Stimulated activated CD4-positive, alpha-beta T cell treated with anti-CD3 and anti-CD28 coated beads, Interleukin-1b, Interleukin-23, amount 100 ng/mL, for 48 hours (primary cell): ENCODE data around the gene ZFYVE21.
A peak's percentile ranks its signal among the peaks of the same experiment; 100 is the strongest.
"Not testable (repeated sequence)": the region's sequence is repeated elsewhere in the genome, so short reads cannot be mapped to it uniquely, and the experiment has no call there.

Experiments
- DNase-seq: peaks from one replicate; pipeline ENCODE4 v3.0.0-alpha.2; 2020

Gene ZFYVE21

GRCh38 chr14:103715052-103716000 is at the start of gene ZFYVE21, which contains the start of gene XRCC3:
ZFYVE21 (plus strand) TSS chr14:103715810; CDS start chr14:103715842, 32 bp downstream.
XRCC3 (minus strand) TSS chr14:103715451; CDS start chr14:103711087, 4,364 bp downstream.
- DNase-seq = peak; percentile 100

GRCh38 chr14:103667671-103668070 is 47.9 kb upstream of the ZFYVE21 start:
- DNase-seq = no peak

- DNase-seq = no peak
Observed at GRCh38 chr14:103668117-103668516, 47.5 kb upstream of the ZFYVE21 start.

GRCh38 chr14:103669370-103669769 is 46.2 kb upstream of the ZFYVE21 start:
- no peak for DNase-seq

- DNase-seq = no peak
Observed at GRCh38 chr14:103671911-103672310, 43.7 kb upstream of the ZFYVE21 start.

GRCh38 chr14:103675957-103676356 is 39.7 kb upstream of the ZFYVE21 start:
- DNase-seq = no peak

GRCh38 chr14:103676881-103677675 is 38.5 kb upstream of the ZFYVE21 start:
- DNase-seq = no peak

GRCh38 chr14:103679351-103679750 is 36.3 kb upstream of the ZFYVE21 start:
- DNase-seq = peak; percentile 39

- DNase-seq = no peak
Observed at GRCh38 chr14:103680491-103681231, 34.9 kb upstream of the ZFYVE21 start.

GRCh38 chr14:103683139-103683538 is 32.5 kb upstream of the ZFYVE21 start:
- no peak for DNase-seq

- no peak for DNase-seq
Observed at GRCh38 chr14:103684471-103684870, 31.1 kb upstream of the ZFYVE21 start.

- DNase-seq = no peak
Observed at GRCh38 chr14:103684871-103685270, 30.7 kb upstream of the ZFYVE21 start.

GRCh38 chr14:103685276-103686211 is 30.1 kb upstream of the ZFYVE21 start:
- no peak for DNase-seq

- no peak for DNase-seq
Observed at GRCh38 chr14:103686831-103687485, 28.7 kb upstream of the ZFYVE21 start.

GRCh38 chr14:103687712-103688111 is 27.9 kb upstream of the ZFYVE21 start:
- no peak for DNase-seq

GRCh38 chr14:103688441-103688840 is 27.2 kb upstream of the ZFYVE21 start:
- DNase-seq = no peak

GRCh38 chr14:103688906-103689902 is 26.4 kb upstream of the ZFYVE21 start:
- no peak for DNase-seq

- DNase-seq = no peak
Observed at GRCh38 chr14:103690332-103690731, 25.3 kb upstream of the ZFYVE21 start.

- DNase-seq = not testable (repeated sequence)
Observed at GRCh38 chr14:103691655-103692054, 24.0 kb upstream of the ZFYVE21 start.

GRCh38 chr14:103692159-103692558 is 23.5 kb upstream of the ZFYVE21 start:
- DNase-seq = no peak
